B cell (primary cell): ENCODE results near the gene CDK5R2. TPM values are rescaled to one million over a fixed set of nuclear protein-coding genes. Genes with fewer than 3 reads are reported as not detected.

Experiments used
- ATAC-seq: fragments of 200-7000 bp; cut with Tn5 transposase; one replicate; pipeline ENCODE4 v1.10.0; 2021; ENCODE audit warnings: low read depth, mild to moderate bottlenecking, moderate number of reproducible peaks, moderate library complexity
- CTCF ChIA-PET: fragments of 350-600 bp; sonication (Branson Sonifier 250); formaldehyde crosslinking; loops from one replicate; lab custom pipeline; 2021; ENCODE audit warnings: antibody characterized with exemption, inconsistent platforms; lab: Charles Lee
- POLR2A ChIA-PET: fragments of 350-600 bp; sonication (Branson Sonifier 250); formaldehyde crosslinking; loops from one replicate; lab custom pipeline; 2021; ENCODE audit warnings: antibody characterized with exemption; lab: Charles Lee
- DNase-seq: peaks from one replicate; pipeline ENCODE4 v3.0.0; 2013
- H2AFZ ChIP-seq: 2 replicates; pipeline ENCODE4 v1.6.1; 2012; ENCODE audit warnings: mild to moderate bottlenecking, low read depth, low read length; ENCODE audit not compliant: insufficient read depth, poor library complexity, severe bottlenecking
- H3K27ac ChIP-seq, 2 donors: 1 replicate in 1 of 2; 2 replicates in 1 of 2; pipeline ENCODE4 v1.5.1; 2012 to 2013; ENCODE audit warnings: low read length in 2 of 2, mild to moderate bottlenecking in 2 of 2, moderate library complexity in 1 of 2
- H3K27me3 ChIP-seq, 4 experiments: fragments of 200-600 bp in 1 of 4; sonication (generic) in 1 of 4; replicated peaks in 1 of 4; 1 replicate in 2 of 4; 2 replicates in 2 of 4; pipeline versions ENCODE4 v1.6.1 to v1.7.0; 2013 to 2016; ENCODE audit warnings: low read length in 3 of 4, mild to moderate bottlenecking in 2 of 4, mixed read lengths in 1 of 4, moderate library complexity in 1 of 4; ENCODE audit not compliant: insufficient read depth in 4 of 4, control insufficient read depth in 3 of 4; ENCODE audit errors: control extremely low read depth in 1 of 4
- H3K36me3 ChIP-seq, 2 experiments: replicated peaks in 1 of 2; 1 replicate in 1 of 2; 2 replicates in 1 of 2; pipeline versions ENCODE4 v1.6.1 to v1.7.1; 2013; ENCODE audit warnings: low read length in 1 of 2; ENCODE audit not compliant: insufficient read depth in 2 of 2, control insufficient read depth in 1 of 2; ENCODE audit errors: control extremely low read depth in 1 of 2, extremely low read depth in 1 of 2
- H3K4me1 ChIP-seq, 2 donors: fragments of 200-600 bp in 1 of 2; sonication (generic) in 1 of 2; 1 replicate in 1 of 2; 2 replicates in 1 of 2; pipeline versions ENCODE4 v1.5.1 to v1.6.1; 2013 to 2017; ENCODE audit warnings: low read length in 2 of 2; ENCODE audit not compliant: control insufficient read depth in 2 of 2, insufficient read depth in 2 of 2
- H3K4me2 ChIP-seq: replicated peaks from 2 replicates; pipeline ENCODE3; 2012; ENCODE audit warnings: mild to moderate bottlenecking, low read depth, low read length; ENCODE audit not compliant: poor library complexity, severe bottlenecking
- H3K4me3 ChIP-seq, 5 experiments: fragments of 200-600 bp in 1 of 5; sonication (generic) in 1 of 5; 1 replicate in 3 of 5; 2 replicates in 2 of 5; pipeline versions ENCODE4 v1.5.1 to v1.7.0; 2011 to 2016; ENCODE audit warnings: low read length in 4 of 5, mild to moderate bottlenecking in 4 of 5, low read depth in 2 of 5, control low read depth in 1 of 5, moderate library complexity in 1 of 5; ENCODE audit not compliant: insufficient read depth in 1 of 5; ENCODE audit errors: control extremely low read depth in 1 of 5, extremely low read depth in 1 of 5
- H3K79me2 ChIP-seq: fragments of 200-600 bp; sonication (generic); one replicate; pipeline ENCODE4 v1.6.0; 2016; ENCODE audit warnings: low read length; ENCODE audit not compliant: control insufficient read depth, insufficient read depth
- H3K9ac ChIP-seq: fragments of 200-600 bp; sonication (generic); 2 replicates; pipeline ENCODE4 v1.6.1; 2017; ENCODE audit warnings: mild to moderate bottlenecking, low read length, moderate library complexity
- H3K9me3 ChIP-seq, 3 donors: one replicate each; pipeline versions ENCODE4 v1.6.1 to v1.7.1; 2013; ENCODE audit warnings: low read length in 2 of 3; ENCODE audit not compliant: control insufficient read depth in 2 of 3, insufficient read depth in 1 of 3; ENCODE audit errors: control extremely low read depth in 1 of 3
- H4K20me1 ChIP-seq: 2 replicates; pipeline ENCODE4 v1.6.0; 2012; ENCODE audit warnings: mild to moderate bottlenecking, low read length; ENCODE audit not compliant: insufficient read depth, control insufficient read depth, poor library complexity, severe bottlenecking
- H3K27ac Mint-ChIP-seq: one replicate; pipeline ENCODE4 v1.8.0; 2021; ENCODE audit warnings: mixed read lengths
- H3K27me3 Mint-ChIP-seq: one replicate; pipeline ENCODE4 v1.8.0; 2021; ENCODE audit warnings: mixed read lengths
- H3K4me1 Mint-ChIP-seq: one replicate; pipeline ENCODE4 v1.8.0; 2021; ENCODE audit warnings: mixed read lengths
- H3K4me3 Mint-ChIP-seq: one replicate; pipeline ENCODE4 v1.8.0; 2021; ENCODE audit warnings: mixed read lengths
- H3K9me3 Mint-ChIP-seq: one replicate; pipeline ENCODE4 v1.8.0; 2022; ENCODE audit warnings: mixed read lengths; ENCODE audit not compliant: insufficient read depth
- EZH2 ChIP-seq: IDR thresholded peaks from 2 replicates; pipeline ENCODE4 v1.6.1; 2012; ENCODE audit warnings: borderline replicate concordance, low read depth, mild to moderate bottlenecking, moderate library complexity, low read length; ENCODE audit not compliant: insufficient read depth, poor library complexity, severe bottlenecking
- WGBS: methylation state at CpG from one replicate; pipeline ENCODE4 v1.1.5; 2013; ENCODE audit warnings: missing lambda C conversion rate; ENCODE audit not compliant: insufficient coverage; 5-methylcytosine and 5-hydroxymethylcytosine counted together
- intact Hi-C: fragments of 100-400 bp; cut with micrococcal nuclease; formaldehyde crosslinking; loops from one replicate; pipeline ENCODE4 v1.10.0; 2022
- polyA plus RNA-seq: library from polyadenylated mRNA; depleted of rRNA; stranded (reverse); fragments of >200 nt; gene quantifications from 2 replicates; pipeline ENCODE4 v1.2.3, GENCODE V29; 2012
- total RNA-seq, 2 donors: library from RNA; stranded (reverse); fragments of 120-200 nt in 1 of 2; gene quantifications; 1 replicate in 1 of 2; 2 replicates in 1 of 2; pipeline versions ENCODE4 v1.2.3 to v1.2.4, GENCODE V29; 2013 to 2022
- TF ChIP-seq, protein P1 (sequence below): fragments of 200-600 bp; IDR thresholded peaks from one replicate; pipeline ENCODE4 v1.8.0; 2022; ENCODE audit warnings: antibody characterized with exemption, mild to moderate bottlenecking

Gene CDK5R2
- total and polyA plus RNA-seq, 2 donors (not counting 1 experiment from before 2014, with no cell fraction given), result not detected

DNA sequence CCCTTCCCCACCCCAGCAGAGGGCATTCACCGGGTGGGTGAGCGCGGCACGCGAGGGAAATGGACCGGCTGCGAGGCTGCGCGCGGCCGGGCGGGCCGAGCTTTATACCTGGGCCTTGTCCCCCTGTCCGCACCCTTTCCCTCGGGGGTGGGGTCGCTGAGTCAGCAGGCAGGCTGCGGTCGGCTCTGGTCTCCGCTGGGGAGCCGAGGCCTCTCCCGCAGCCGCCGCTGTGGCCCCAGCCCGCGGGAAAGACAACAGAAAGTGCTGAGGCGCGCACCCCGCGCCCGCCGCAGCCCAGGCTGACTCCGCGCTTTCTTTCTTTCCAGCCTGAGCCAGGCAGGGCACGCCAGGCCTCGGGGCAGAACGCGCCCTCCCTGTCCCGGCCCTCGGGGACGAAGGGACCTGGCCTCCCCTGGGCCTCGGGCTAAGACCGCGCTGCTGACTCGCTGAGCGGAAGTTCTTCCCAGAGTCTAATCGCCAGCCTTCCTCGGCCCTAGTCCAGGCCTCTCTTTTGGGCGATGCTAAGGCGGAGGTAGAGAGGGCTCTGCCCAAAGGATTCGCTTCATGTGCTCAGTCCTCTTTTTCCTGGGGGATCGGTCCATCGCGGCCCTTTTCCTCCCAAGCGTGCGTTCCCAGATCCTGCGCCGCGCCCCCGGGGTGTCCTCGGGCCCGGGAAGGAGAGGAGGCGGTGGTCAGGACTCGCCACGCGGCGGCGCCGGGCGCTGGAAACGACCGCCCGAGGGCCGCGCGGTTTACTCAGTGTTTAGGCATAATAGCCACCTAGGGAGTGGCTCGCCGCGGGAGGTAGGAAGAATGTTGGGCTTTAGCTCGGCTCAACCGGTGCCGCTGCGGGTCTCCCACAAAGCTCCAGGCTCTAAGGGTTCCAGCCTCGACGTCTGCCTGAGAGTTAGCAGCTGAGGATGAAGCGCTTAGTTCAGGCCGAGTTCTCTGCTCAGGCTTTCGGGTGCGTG is 34.2 kb downstream of the CDK5R2 start, which contains the start of gene CRYBA2:
Gene CRYBA2 (minus strand): TSS at position 78 of the 971 bp plus-strand sequence. CDS start 246 bp downstream, outside the sequence.
- H3K4me3 Mint-ChIP-seq, result peak within 1 kb of the TSS; percentile 34
- H3K27ac Mint-ChIP-seq, result no peak within 1 kb of the TSS
- Histone ChIP-seq H4K20me1 (no peaks in the 10 kb centered on the region), H3K36me3 (no peaks in the 10 kb centered on the region), H3K9ac (peak within 1 kb of the TSS; percentile 23), H3K27ac (no peak within 1 kb of the TSS), H3K9me3 (peaks cover 0 to 37% (median 0%) of the 10 kb centered on the region in 3 donors), H3K79me2 (no peaks in the 10 kb centered on the region), H3K4me2 (peak within 1 kb of the TSS; percentile 71), H3K4me3 (peak within 1 kb of the TSS in 3 of 5 experiments; percentile 7 to 29 (median 11)), H2AFZ (peak within 1 kb of the TSS; percentile 46), H3K4me1 (peaks cover 27 to 36% of the 10 kb centered on the region in 2 donors), H3K27me3 (peaks cover 0 to 96% (median 66%) of the 10 kb centered on the region in 4 experiments)
- no peaks in the 10 kb centered on the region for H3K9me3 Mint-ChIP-seq
- H3K4me1 Mint-ChIP-seq, result peaks cover 15% of the 10 kb centered on the region
- ChIA-PET POLR2A (no interaction called here), CTCF (interaction anchor here (1.2 to 3.3 kb wide), 5 partner anchors 12 to 166 kb away, joined by 3 to 17 read pairs (median 7); no protein-coding TSS in a partner anchor)
- intact Hi-C loops, result loop anchor here (10.0 kb wide), 1 partner anchor 61 kb away; no protein-coding TSS in a partner anchor
- ATAC-seq (no peak), DNase-seq (peak; percentile 34)
- TF ChIP-seq EZH2, result no peak
- TF ChIP-seq, protein P1, sequence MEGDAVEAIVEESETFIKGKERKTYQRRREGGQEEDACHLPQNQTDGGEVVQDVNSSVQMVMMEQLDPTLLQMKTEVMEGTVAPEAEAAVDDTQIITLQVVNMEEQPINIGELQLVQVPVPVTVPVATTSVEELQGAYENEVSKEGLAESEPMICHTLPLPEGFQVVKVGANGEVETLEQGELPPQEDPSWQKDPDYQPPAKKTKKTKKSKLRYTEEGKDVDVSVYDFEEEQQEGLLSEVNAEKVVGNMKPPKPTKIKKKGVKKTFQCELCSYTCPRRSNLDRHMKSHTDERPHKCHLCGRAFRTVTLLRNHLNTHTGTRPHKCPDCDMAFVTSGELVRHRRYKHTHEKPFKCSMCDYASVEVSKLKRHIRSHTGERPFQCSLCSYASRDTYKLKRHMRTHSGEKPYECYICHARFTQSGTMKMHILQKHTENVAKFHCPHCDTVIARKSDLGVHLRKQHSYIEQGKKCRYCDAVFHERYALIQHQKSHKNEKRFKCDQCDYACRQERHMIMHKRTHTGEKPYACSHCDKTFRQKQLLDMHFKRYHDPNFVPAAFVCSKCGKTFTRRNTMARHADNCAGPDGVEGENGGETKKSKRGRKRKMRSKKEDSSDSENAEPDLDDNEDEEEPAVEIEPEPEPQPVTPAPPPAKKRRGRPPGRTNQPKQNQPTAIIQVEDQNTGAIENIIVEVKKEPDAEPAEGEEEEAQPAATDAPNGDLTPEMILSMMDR, result no peak
- H3K27me3 Mint-ChIP-seq, result peaks cover 73% of the 10 kb centered on the region
- 7% methylated on average over 87 of the region's 88 CpGs for WGBS
